ENCODE results near the gene KRTCAP2.

DNA sequence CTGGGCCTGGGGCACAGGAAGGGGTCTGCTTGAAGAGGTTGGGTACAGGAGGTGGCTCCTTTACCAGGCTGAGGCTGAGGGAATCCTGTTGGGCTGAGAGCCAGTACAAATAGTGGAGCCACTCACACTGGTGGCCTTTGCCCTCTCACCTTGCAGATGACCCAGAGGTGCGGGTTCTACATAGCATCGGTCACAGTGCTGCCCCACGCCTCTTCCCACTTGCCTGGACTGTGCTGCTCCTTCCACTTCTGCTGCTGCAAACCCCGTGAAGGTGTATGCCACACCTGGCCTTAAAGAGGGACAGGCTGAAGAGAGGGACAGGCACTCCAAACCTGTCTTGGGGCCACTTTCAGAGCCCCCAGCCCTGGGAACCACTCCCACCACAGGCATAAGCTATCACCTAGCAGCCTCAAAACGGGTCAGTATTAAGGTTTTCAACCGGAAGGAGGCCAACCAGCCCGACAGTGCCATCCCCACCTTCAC lies 39.3 kb downstream of the KRTCAP2 start:
- TF ChIP-seq, protein P1, sequence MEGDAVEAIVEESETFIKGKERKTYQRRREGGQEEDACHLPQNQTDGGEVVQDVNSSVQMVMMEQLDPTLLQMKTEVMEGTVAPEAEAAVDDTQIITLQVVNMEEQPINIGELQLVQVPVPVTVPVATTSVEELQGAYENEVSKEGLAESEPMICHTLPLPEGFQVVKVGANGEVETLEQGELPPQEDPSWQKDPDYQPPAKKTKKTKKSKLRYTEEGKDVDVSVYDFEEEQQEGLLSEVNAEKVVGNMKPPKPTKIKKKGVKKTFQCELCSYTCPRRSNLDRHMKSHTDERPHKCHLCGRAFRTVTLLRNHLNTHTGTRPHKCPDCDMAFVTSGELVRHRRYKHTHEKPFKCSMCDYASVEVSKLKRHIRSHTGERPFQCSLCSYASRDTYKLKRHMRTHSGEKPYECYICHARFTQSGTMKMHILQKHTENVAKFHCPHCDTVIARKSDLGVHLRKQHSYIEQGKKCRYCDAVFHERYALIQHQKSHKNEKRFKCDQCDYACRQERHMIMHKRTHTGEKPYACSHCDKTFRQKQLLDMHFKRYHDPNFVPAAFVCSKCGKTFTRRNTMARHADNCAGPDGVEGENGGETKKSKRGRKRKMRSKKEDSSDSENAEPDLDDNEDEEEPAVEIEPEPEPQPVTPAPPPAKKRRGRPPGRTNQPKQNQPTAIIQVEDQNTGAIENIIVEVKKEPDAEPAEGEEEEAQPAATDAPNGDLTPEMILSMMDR (IDR thresholded peaks at IDR 0.05; ENCODE audit: poor library complexity), result no peak
- TF ChIP-seq EZH2phosphoT487 (IDR thresholded peaks at IDR 0.05; ENCODE audit: low read depth, severe bottlenecking, unreplicated experiment), result no peak

Measured in hepatocyte (in vitro differentiated cells).